OCI-LY1 (cell line): ENCODE measurements around the gene PCDHB10.

Experiments used
- CTCF ChIP-seq: fragments of 200-600 bp; sonication (generic), shearing (Covaris generic); IDR thresholded peaks from 2 replicates; pipeline ENCODE4 v1.5.1; 2017; ENCODE audit warnings: mild to moderate bottlenecking, antibody characterized with exemption, low read length, moderate library complexity, mixed read lengths
- EZH2 ChIP-seq: fragments of 200-600 bp; sonication (generic), shearing (Covaris generic); IDR thresholded peaks from 2 replicates; pipeline ENCODE4 v1.8.0; 2017; ENCODE audit warnings: borderline replicate concordance, mixed run types, mild to moderate bottlenecking, antibody characterized with exemption, low read length, moderate library complexity, mixed read lengths

- TF ChIP-seq CTCF (peak; percentile 92), EZH2 (no peak)
Observed at GRCh38 chr5:141186897-141187512, 5.1 kb upstream of the PCDHB10 start, which contains the start of gene PCDHB9.
